OCI-LY1 (cell line): ENCODE data around the gene NPAS1.
A peak's percentile ranks its signal among the peaks of the same experiment; 100 is the strongest.

Experiments used
- H2AFZ ChIP-seq: fragments of 200-600 bp; sonication (generic), shearing (Covaris generic); 2 replicates; pipeline ENCODE4 v1.6.0; 2014; ENCODE audit warnings: antibody characterized with exemption, mild to moderate bottlenecking, low read length
- H3F3A ChIP-seq: fragments of 200-600 bp; sonication (generic), shearing (Covaris generic); 2 replicates; pipeline ENCODE4 v1.6.0; 2014; ENCODE audit warnings: mild to moderate bottlenecking, antibody characterized with exemption, low read length, moderate library complexity; ENCODE audit not compliant: insufficient read depth
- H3K27ac ChIP-seq: fragments of 200-600 bp; sonication (generic); 2 replicates; pipeline ENCODE4 v1.5.1; 2014; ENCODE audit warnings: low read length, mixed run types, mild to moderate bottlenecking, low read depth; ENCODE audit not compliant: poor library complexity, severe bottlenecking
- H3K27me3 ChIP-seq: fragments of 200-600 bp; sonication (generic); 2 replicates; pipeline ENCODE4 v1.6.0; 2014; ENCODE audit warnings: antibody characterized with exemption, mild to moderate bottlenecking, low read length, moderate library complexity; ENCODE audit not compliant: insufficient read depth
- H3K36me3 ChIP-seq: fragments of 200-600 bp; sonication (generic); 2 replicates; pipeline ENCODE4 v1.6.1; 2014; ENCODE audit warnings: mild to moderate bottlenecking, antibody characterized with exemption, low read length, moderate library complexity, mixed read lengths; ENCODE audit not compliant: insufficient read depth
- H3K4me1 ChIP-seq: fragments of 200-600 bp; sonication (generic); 2 replicates; pipeline ENCODE4 v1.5.1; 2014; ENCODE audit warnings: mild to moderate bottlenecking, low read length, moderate library complexity; ENCODE audit not compliant: insufficient read depth, severe bottlenecking
- H3K4me2 ChIP-seq: fragments of 200-600 bp; sonication (generic), shearing (Covaris generic); 2 replicates; pipeline ENCODE4 v1.6.1; 2014; ENCODE audit warnings: low read length
- H3K4me3 ChIP-seq: fragments of 200-600 bp; sonication (generic); 2 replicates; pipeline ENCODE4 v1.5.1; 2014; ENCODE audit warnings: low read length, low read depth, mild to moderate bottlenecking, mixed read lengths; ENCODE audit not compliant: poor library complexity, severe bottlenecking
- H3K79me2 ChIP-seq: fragments of 200-600 bp; shearing (Covaris generic); 2 replicates; pipeline ENCODE4 v1.6.1; 2016; ENCODE audit warnings: mixed run types, low read length, mixed read lengths; ENCODE audit not compliant: insufficient read depth
- H3K9ac ChIP-seq: fragments of 200-600 bp; sonication (generic), shearing (Covaris generic); 2 replicates; pipeline ENCODE4 v1.6.1; 2014; ENCODE audit warnings: mild to moderate bottlenecking, low read length, mixed read lengths
- H3K9me2 ChIP-seq: fragments of 200-600 bp; sonication (generic), shearing (Covaris generic); 2 replicates; pipeline ENCODE4 v1.6.1; 2014; ENCODE audit warnings: low read depth, mild to moderate bottlenecking, low read length, mixed read lengths
- H3K9me3 ChIP-seq: fragments of 200-600 bp; shearing (Covaris generic); 2 replicates; pipeline ENCODE4 v1.6.1; 2014; ENCODE audit warnings: low read length, mixed read lengths
- H4K20me1 ChIP-seq: fragments of 200-600 bp; sonication (generic), shearing (Covaris generic); 2 replicates; pipeline ENCODE4 v1.6.0; 2016; ENCODE audit warnings: mild to moderate bottlenecking, low read length; ENCODE audit not compliant: insufficient read depth
- EZH2 ChIP-seq: fragments of 200-600 bp; sonication (generic), shearing (Covaris generic); IDR thresholded peaks from 2 replicates; pipeline ENCODE4 v1.8.0; 2017; ENCODE audit warnings: borderline replicate concordance, mixed run types, mild to moderate bottlenecking, antibody characterized with exemption, low read length, moderate library complexity, mixed read lengths
- TF ChIP-seq, protein P1 (sequence below): fragments of 200-600 bp; sonication (generic), shearing (Covaris generic); IDR thresholded peaks from 2 replicates; pipeline ENCODE4 v1.5.1; 2017; ENCODE audit warnings: mild to moderate bottlenecking, antibody characterized with exemption, low read length, moderate library complexity, mixed read lengths

The NPAS1 gene

DNA sequence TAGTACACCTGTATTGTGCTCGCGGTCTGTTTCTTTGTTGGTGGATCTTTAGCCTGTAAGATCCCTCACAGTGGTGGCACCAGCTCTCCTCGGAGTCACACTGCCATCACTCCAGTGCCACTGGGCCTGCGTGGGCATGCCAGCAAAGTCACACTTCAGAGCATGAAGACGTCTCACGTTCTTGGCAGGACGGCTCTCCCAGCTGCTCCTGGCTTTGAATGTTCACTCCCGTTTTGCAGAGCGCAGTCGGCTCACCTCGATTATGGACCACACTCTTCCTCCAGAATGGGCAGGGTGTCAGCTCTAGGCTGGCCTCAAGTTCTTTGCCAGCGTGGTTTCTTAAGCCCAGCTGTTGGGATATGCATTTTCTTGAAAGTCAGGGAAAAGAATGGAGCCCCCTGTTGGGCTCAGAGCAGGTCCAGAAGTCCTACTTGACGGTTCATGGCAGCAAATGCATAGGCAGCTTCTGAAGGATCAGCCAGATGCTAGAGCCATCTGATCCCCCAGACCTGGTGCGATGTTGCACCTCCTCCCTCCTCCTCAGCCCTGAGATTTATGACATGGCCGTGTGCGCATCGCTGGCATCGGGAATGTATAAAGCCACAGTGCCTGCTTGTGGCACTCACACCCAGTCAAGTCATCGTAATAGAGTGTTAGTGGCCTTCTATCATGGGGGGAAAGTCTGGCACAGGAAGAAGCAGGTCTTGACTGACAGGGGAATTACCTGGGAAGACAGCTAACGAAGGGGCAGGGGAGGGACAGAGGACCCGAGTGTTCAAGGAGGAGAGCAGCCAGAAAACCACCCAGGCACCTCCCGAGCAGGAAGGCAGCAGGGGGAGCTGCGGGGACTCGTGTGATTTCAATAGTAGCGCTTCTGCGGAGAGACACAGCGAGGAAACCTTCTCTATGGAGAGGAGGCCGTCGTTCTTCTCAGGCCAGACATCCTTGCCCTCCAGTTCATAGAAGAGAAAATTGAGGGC, 40.2 kb upstream of the NPAS1 start:
- H3K27me3 ChIP-seq, result no peaks in the 10 kb centered on the region
- no peak overlapping the region for H3K27ac ChIP-seq
- no peaks in the 10 kb centered on the region for H3K79me2 ChIP-seq
- no peak overlapping the region for H3K9ac ChIP-seq
- no peaks in the 10 kb centered on the region for H4K20me1 ChIP-seq
- no peaks in the 10 kb centered on the region for H3F3A ChIP-seq
- peaks cover 19% of the 10 kb centered on the region; the same call in 1 of the 2 replicates for H3K36me3 ChIP-seq
- H3K4me3 ChIP-seq, result no peak overlapping the region
- TF ChIP-seq, protein P1, sequence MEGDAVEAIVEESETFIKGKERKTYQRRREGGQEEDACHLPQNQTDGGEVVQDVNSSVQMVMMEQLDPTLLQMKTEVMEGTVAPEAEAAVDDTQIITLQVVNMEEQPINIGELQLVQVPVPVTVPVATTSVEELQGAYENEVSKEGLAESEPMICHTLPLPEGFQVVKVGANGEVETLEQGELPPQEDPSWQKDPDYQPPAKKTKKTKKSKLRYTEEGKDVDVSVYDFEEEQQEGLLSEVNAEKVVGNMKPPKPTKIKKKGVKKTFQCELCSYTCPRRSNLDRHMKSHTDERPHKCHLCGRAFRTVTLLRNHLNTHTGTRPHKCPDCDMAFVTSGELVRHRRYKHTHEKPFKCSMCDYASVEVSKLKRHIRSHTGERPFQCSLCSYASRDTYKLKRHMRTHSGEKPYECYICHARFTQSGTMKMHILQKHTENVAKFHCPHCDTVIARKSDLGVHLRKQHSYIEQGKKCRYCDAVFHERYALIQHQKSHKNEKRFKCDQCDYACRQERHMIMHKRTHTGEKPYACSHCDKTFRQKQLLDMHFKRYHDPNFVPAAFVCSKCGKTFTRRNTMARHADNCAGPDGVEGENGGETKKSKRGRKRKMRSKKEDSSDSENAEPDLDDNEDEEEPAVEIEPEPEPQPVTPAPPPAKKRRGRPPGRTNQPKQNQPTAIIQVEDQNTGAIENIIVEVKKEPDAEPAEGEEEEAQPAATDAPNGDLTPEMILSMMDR, result no peak
- H3K4me2 ChIP-seq, result no peak overlapping the region
- no peak overlapping the region for H2AFZ ChIP-seq
- H3K4me1 ChIP-seq, result peaks cover 4% of the 10 kb centered on the region
- no peaks in the 10 kb centered on the region for H3K9me2 ChIP-seq
- H3K9me3 ChIP-seq, result no peaks in the 10 kb centered on the region

DNA sequence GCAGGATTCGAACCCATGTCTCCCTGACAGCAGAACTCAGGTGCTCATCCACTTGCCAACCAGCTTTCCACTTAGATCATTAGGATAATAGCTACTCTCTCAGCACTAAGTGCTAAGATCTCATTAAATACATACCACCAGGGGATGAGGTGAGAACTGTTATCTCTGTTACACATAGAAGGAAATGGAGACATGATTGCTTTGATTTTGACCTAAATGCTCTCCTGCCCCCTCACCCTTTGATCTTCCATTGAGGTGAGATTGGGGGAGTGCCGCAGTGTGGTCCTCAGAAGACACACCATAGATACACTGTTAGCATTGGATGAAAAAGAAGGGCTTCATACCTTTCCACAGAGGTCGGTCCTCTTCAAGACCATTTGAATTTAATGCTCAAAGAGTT, 38.9 kb upstream of the NPAS1 start:
- Histone ChIP-seq H3K4me2 (no peak overlapping the region), H3K36me3 (peaks cover 12% of the 10 kb centered on the region; the same call in 1 of the 2 replicates), H2AFZ (no peak overlapping the region), H3K9me2 (no peaks in the 10 kb centered on the region), H3K9me3 (no peaks in the 10 kb centered on the region), H3F3A (no peaks in the 10 kb centered on the region), H3K4me3 (no peak overlapping the region), H3K79me2 (no peaks in the 10 kb centered on the region), H3K4me1 (peaks cover 4% of the 10 kb centered on the region), H3K27ac (peak overlapping the region; percentile 2), H3K27me3 (no peaks in the 10 kb centered on the region), H3K9ac (no peak overlapping the region), H4K20me1 (no peaks in the 10 kb centered on the region)
- no peak for TF ChIP-seq EZH2
- TF ChIP-seq, protein P1, result no peak

DNA sequence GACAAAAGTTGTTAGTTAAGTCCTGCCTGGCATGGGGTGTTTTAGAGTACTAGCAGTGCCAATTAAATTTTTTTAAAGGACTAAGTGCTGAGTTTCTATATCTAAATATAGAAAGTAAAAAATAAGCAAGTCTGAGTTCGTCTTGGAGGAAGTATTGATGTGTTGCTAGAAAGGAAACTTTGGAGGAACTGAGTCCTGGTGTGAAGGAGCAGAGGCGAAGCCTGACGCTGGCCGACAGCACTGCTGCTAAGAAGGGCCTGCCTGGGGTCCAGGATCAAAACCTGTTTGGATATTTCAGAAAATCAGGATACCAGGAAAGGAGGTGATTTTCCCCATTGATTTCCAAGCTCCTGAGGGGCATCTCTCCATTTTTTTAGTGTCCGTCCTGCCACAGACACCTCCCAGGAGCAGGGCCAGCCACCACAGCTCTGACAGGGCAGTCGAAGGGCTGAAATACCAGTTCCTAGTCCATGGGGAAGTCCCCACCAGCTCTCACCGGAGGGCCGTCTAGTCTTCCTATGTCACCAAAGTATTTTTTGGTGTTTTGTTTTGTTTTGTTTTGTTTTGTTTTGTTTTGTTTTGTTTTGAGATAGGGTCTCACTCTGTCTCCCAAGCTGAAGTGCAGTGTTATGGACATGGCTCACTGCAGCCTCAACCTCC, 38.2 kb upstream of the NPAS1 start:
- no peaks in the 10 kb centered on the region for H3K9me3 ChIP-seq
- H3K27ac ChIP-seq, result no peak overlapping the region
- H3K79me2 ChIP-seq, result no peaks in the 10 kb centered on the region
- no peaks in the 10 kb centered on the region for H4K20me1 ChIP-seq
- H3K9me2 ChIP-seq, result no peaks in the 10 kb centered on the region
- peaks cover 16% of the 10 kb centered on the region; the same call in 1 of the 2 replicates for H3K36me3 ChIP-seq
- H2AFZ ChIP-seq, result no peak overlapping the region
- H3K4me2 ChIP-seq, result no peak overlapping the region
- H3K4me3 ChIP-seq, result no peak overlapping the region
- H3K27me3 ChIP-seq, result no peaks in the 10 kb centered on the region
- TF ChIP-seq EZH2, result no peak
- TF ChIP-seq, protein P1, result no peak
- no peak overlapping the region for H3K9ac ChIP-seq
- peaks cover 4% of the 10 kb centered on the region for H3K4me1 ChIP-seq
- H3F3A ChIP-seq, result no peaks in the 10 kb centered on the region
